ENCODE measurements around the gene CREB3L2.

The CREB3L2 gene

GRCh38 chr7:137829337-137829992, 172.4 kb downstream of the CREB3L2 start:
- Histone ChIP-seq H3K9ac (ENCODE audit: low read length) (no peak overlapping the region), H3K9me3 (ENCODE audit: control insufficient read depth, low read length) (peaks cover 15% of the 10 kb centered on the region), H3K4me1 (ENCODE audit: control insufficient read depth, insufficient read depth, low read length) (peaks cover 26% of the 10 kb centered on the region), H3K4me3 (ENCODE audit: low read length) (no peak overlapping the region), H3K27me3 (replicated peaks; ENCODE audit: control insufficient read depth, insufficient read depth, low read length) (no peaks in the 10 kb centered on the region), H3K36me3 (ENCODE audit: control insufficient read depth, insufficient read depth, low read length, severe bottlenecking) (no peaks in the 10 kb centered on the region)
- no peak for DNase-seq (ENCODE audit: low read depth)

GRCh38 chr7:137828456-137828855, 173.4 kb downstream of the CREB3L2 start:
- no peaks in the 10 kb centered on the region for H3K27me3 ChIP-seq (replicated peaks; ENCODE audit: control insufficient read depth, insufficient read depth, low read length)
- peaks cover 13% of the 10 kb centered on the region for H3K9me3 ChIP-seq (ENCODE audit: control insufficient read depth, low read length)
- peaks cover 23% of the 10 kb centered on the region for H3K4me1 ChIP-seq (ENCODE audit: control insufficient read depth, insufficient read depth, low read length)
- no peaks in the 10 kb centered on the region for H3K36me3 ChIP-seq (ENCODE audit: control insufficient read depth, insufficient read depth, low read length, severe bottlenecking)
- DNase-seq (ENCODE audit: low read depth) = no peak
- H3K9ac ChIP-seq (ENCODE audit: low read length) = no peak overlapping the region
- H3K4me3 ChIP-seq (ENCODE audit: low read length) = no peak overlapping the region

- no peak overlapping the region for H3K9ac ChIP-seq (ENCODE audit: low read length)
- no peak for DNase-seq (ENCODE audit: low read depth)
- no peaks in the 10 kb centered on the region for H3K27me3 ChIP-seq (replicated peaks; ENCODE audit: control insufficient read depth, insufficient read depth, low read length)
- peaks cover 34% of the 10 kb centered on the region for H3K4me1 ChIP-seq (ENCODE audit: control insufficient read depth, insufficient read depth, low read length)
- H3K9me3 ChIP-seq (ENCODE audit: control insufficient read depth, low read length) = no peaks in the 10 kb centered on the region
- no peaks in the 10 kb centered on the region for H3K36me3 ChIP-seq (ENCODE audit: control insufficient read depth, insufficient read depth, low read length, severe bottlenecking)
- no peak overlapping the region for H3K4me3 ChIP-seq (ENCODE audit: low read length)
Observed at GRCh38 chr7:137825489-137825888, 176.4 kb downstream of the CREB3L2 start.

All from adipocyte (in vitro differentiated cells).